Parathyroid adenoma (tissue), 2 donors: ENCODE measurements around the gene INPP5A.

Source experiments
- H2AFZ ChIP-seq: fragments of 300-600 bp; sonication (generic); one replicate; pipeline ENCODE4 v1.7.0; 2017; ENCODE audit warnings: antibody characterized with exemption, mild to moderate bottlenecking
- H3K27ac ChIP-seq: fragments of 300-600 bp; sonication (generic); one replicate; pipeline ENCODE4 v1.7.0; 2017
- H3K27me3 ChIP-seq: fragments of 300-600 bp; sonication (generic); one replicate; pipeline ENCODE4 v1.7.0; 2017; ENCODE audit warnings: low read length; ENCODE audit not compliant: control insufficient read depth, insufficient read depth
- H3K36me3 ChIP-seq: fragments of 300-600 bp; sonication (generic); one replicate; pipeline ENCODE4 v1.7.0; 2017; ENCODE audit warnings: low read length; ENCODE audit not compliant: control insufficient read depth, insufficient read depth
- H3K4me1 ChIP-seq: fragments of 300-600 bp; sonication (generic); one replicate; pipeline ENCODE4 v1.7.0; 2017; ENCODE audit warnings: control low read depth
- H3K4me2 ChIP-seq: fragments of 300-600 bp; sonication (generic); one replicate; pipeline ENCODE4 v1.7.0; 2017; ENCODE audit warnings: low read length
- H3K4me3 ChIP-seq: fragments of 300-600 bp; sonication (generic); one replicate; pipeline ENCODE4 v1.7.0; 2017; ENCODE audit warnings: low read depth, low read length
- H3K79me2 ChIP-seq: fragments of 300-600 bp; sonication (generic); one replicate; pipeline ENCODE4 v1.7.0; 2017; ENCODE audit warnings: control low read depth
- H3K9ac ChIP-seq: fragments of 300-600 bp; sonication (generic); one replicate; pipeline ENCODE4 v1.7.0; 2017; ENCODE audit warnings: mild to moderate bottlenecking
- H3K9me3 ChIP-seq: fragments of 300-600 bp; sonication (generic); one replicate; pipeline ENCODE4 v1.7.0; 2017; ENCODE audit warnings: low read length; ENCODE audit not compliant: control insufficient read depth
- TF ChIP-seq, protein P1 (sequence below): fragments of 300-600 bp; sonication (generic); IDR thresholded peaks from one replicate; pipeline ENCODE4 v1.7.0; 2017; ENCODE audit warnings: antibody characterized with exemption, mild to moderate bottlenecking
- donor health status: primary hyperparathyroidism.

The INPP5A gene

DNA sequence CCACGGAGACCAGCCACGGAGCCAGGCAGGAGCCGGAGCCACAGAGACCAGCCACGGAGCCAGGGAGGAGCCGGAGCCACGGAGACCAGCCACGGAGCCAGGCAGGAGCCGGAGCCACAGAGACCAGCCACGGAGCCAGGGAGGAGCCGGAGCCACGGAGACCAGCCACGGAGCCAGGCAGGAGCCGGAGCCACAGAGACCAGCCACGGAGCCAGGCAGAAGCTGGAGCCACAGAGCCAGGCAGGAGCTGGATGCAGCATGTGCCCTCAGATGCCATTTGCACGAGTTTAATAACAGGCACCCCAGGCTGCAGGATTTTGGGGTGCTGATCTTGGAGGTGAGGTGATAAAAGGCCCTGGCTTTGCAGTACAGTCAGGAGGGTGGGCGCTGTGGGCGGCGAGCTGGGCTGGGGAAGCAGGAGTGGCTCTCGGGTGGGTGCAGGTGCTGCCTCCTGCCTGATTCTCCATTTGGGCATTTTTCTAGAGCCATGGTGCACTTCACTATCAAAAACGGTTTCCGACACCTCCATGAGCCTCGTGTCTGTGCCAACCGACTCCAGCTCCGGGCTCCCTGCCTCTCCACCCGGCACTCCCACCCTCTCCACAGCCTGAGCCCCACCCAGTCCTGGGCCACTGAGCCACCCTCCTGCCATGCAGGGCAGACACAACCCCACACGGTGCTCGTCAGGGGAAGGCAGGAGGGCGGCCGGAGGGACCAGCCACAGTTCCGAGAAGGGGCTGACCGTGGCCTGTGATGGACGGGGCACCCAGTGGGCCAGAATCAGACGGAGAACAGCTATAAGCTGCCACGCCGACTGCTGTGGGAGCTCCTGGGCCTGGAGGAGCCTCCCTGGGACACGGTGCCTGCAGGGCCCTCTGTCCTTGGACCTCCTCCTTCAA lies 289.2 kb downstream of the INPP5A start:
- no peak overlapping the region for H3K4me3 ChIP-seq
- H3K9ac ChIP-seq, result no peak overlapping the region
- H3K9me3 ChIP-seq, result no peaks in the 10 kb centered on the region
- H2AFZ ChIP-seq, result no peak overlapping the region
- H3K4me1 ChIP-seq, result no peaks in the 10 kb centered on the region
- no peak overlapping the region for H3K4me2 ChIP-seq
- no peak overlapping the region for H3K27ac ChIP-seq
- H3K27me3 ChIP-seq, result no peaks in the 10 kb centered on the region
- no peaks in the 10 kb centered on the region for H3K36me3 ChIP-seq
- no peaks in the 10 kb centered on the region for H3K79me2 ChIP-seq
- TF ChIP-seq, protein P1, sequence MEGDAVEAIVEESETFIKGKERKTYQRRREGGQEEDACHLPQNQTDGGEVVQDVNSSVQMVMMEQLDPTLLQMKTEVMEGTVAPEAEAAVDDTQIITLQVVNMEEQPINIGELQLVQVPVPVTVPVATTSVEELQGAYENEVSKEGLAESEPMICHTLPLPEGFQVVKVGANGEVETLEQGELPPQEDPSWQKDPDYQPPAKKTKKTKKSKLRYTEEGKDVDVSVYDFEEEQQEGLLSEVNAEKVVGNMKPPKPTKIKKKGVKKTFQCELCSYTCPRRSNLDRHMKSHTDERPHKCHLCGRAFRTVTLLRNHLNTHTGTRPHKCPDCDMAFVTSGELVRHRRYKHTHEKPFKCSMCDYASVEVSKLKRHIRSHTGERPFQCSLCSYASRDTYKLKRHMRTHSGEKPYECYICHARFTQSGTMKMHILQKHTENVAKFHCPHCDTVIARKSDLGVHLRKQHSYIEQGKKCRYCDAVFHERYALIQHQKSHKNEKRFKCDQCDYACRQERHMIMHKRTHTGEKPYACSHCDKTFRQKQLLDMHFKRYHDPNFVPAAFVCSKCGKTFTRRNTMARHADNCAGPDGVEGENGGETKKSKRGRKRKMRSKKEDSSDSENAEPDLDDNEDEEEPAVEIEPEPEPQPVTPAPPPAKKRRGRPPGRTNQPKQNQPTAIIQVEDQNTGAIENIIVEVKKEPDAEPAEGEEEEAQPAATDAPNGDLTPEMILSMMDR, result no peak

DNA sequence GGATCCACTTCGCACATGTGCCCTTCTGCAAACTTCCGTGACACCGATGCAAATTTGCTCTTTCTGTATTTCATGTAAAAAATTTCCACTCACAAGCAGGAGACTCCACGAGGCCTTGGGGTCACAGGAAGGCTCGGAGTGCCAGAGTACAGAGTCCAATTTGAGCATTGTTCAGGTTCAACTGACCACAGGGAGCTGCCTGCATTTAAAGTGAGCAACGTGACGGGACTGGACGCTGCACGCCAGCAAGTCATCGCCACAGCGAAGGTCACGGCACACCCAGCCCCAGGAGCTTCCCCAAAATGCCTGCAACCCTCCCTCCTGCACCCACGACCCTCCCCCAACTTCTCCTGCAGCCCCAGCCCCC lies 289.8 kb downstream of the INPP5A start:
- Histone ChIP-seq H3K79me2 (no peaks in the 10 kb centered on the region), H3K27ac (no peak overlapping the region), H3K27me3 (no peaks in the 10 kb centered on the region), H3K4me2 (no peak overlapping the region), H2AFZ (no peak overlapping the region), H3K9ac (no peak overlapping the region), H3K36me3 (no peaks in the 10 kb centered on the region), H3K4me1 (no peaks in the 10 kb centered on the region), H3K9me3 (no peaks in the 10 kb centered on the region), H3K4me3 (no peak overlapping the region)
- TF ChIP-seq, protein P1, result no peak

DNA sequence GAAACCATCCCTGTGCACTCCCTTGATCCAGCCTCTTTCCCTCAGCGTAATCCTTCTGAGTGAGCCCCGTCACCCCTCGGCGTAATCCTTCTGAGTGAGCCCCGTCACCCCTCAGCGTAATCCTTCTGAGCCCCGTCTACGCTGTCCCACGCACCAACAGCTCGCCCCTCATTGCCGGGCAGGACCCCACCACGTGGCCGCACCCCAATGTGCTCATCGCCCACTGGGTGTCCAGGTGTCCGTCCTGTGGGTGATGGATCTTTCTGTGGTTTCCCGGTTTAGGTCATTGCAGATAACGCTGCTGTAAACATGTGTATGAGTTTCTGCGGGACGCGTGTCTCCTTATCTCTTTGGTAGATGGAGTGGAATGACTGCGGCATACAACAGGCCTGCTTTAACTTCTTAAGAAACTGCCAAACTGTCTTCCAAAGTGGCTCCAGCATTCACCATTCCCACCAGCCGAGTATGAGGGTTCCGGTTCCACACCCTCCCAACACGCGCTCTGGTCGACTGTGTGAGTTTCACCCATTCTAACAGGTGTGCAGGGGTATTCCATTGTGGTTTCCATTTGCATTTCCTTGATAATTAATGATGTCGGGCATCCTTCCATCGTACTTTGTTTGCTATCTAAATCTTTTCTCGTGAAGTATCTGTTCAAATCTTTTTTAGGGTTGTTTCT lies 290.4 kb downstream of the INPP5A start:
- no peaks in the 10 kb centered on the region for H3K79me2 ChIP-seq
- H3K9ac ChIP-seq, result no peak overlapping the region
- H3K27me3 ChIP-seq, result no peaks in the 10 kb centered on the region
- H3K4me1 ChIP-seq, result no peaks in the 10 kb centered on the region
- no peak overlapping the region for H3K27ac ChIP-seq
- H3K36me3 ChIP-seq, result no peaks in the 10 kb centered on the region
- no peak overlapping the region for H3K4me2 ChIP-seq
- no peaks in the 10 kb centered on the region for H3K9me3 ChIP-seq
- TF ChIP-seq, protein P1, result no peak
- H3K4me3 ChIP-seq, result no peak overlapping the region
- H2AFZ ChIP-seq, result no peak overlapping the region

DNA sequence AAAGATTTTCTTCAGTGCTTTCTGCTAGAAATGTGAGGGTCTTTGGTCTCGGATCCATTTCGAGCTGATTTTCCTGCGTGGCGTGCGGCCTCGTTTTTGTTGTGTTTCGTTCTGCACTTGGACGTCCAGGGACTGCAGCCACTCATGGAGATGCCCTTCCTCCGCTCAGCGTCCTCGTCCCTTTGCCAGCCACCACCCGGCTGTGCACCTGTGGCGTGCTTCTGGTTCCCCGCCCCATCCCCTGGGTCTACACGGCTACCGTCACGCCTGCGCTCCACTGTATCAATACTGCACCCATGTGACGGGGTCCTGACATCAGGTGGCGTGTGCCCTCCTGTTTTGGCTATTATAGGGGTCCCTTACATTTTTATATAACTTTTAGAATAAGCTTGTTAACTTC lies 291.1 kb downstream of the INPP5A start:
- Histone ChIP-seq H3K4me2 (no peak overlapping the region), H3K79me2 (no peaks in the 10 kb centered on the region), H2AFZ (no peak overlapping the region), H3K9me3 (no peaks in the 10 kb centered on the region), H3K4me1 (no peaks in the 10 kb centered on the region), H3K9ac (no peak overlapping the region), H3K27ac (no peak overlapping the region), H3K27me3 (no peaks in the 10 kb centered on the region), H3K4me3 (no peak overlapping the region), H3K36me3 (no peaks in the 10 kb centered on the region)
- TF ChIP-seq, protein P1, result no peak
